Activated T-helper 1 cell treated with anti-CD3 and anti-CD28 coated beads, Interleukin-12 subunit alpha, Interleukin-12 subunit beta, Interleukin-2, Interleukin-4 antibody, amounts not matched to agents 30 ng/mL and 10 ng/mL and 1 ng/mL, durations not matched to agents 14 hours and 24 hours and 36 hours (primary cell): Measurements from ENCODE around the gene PKM. TPM values are rescaled to one million over a fixed set of nuclear protein-coding genes. Genes with fewer than 3 reads are reported as not detected.

Experiments used
- DNase-seq: peaks from one replicate; pipeline ENCODE4 v3.0.0; 2021; ENCODE audit warnings: low spot score
- H3K27ac Mint-ChIP-seq: one replicate; pipeline ENCODE4 v1.8.0; 2021; ENCODE audit warnings: mild to moderate bottlenecking, mixed read lengths
- H3K27me3 Mint-ChIP-seq: one replicate; pipeline ENCODE4 v1.8.0; 2022; ENCODE audit warnings: mild to moderate bottlenecking, moderate library complexity, mixed read lengths; ENCODE audit not compliant: insufficient read depth
- H3K36me3 Mint-ChIP-seq: one replicate; pipeline ENCODE4 v1.8.0; 2021; ENCODE audit warnings: low read depth, mixed read lengths
- H3K4me1 Mint-ChIP-seq: one replicate; pipeline ENCODE4 v1.8.0; 2021; ENCODE audit warnings: low read depth, mixed read lengths
- H3K4me3 Mint-ChIP-seq: one replicate; pipeline ENCODE4 v1.8.0; 2021; ENCODE audit warnings: mild to moderate bottlenecking, moderate library complexity, mixed read lengths
- H3K9me3 Mint-ChIP-seq: one replicate; pipeline ENCODE4 v1.8.0; 2021; ENCODE audit warnings: mixed read lengths
- intact Hi-C: fragments of 100-400 bp; cut with micrococcal nuclease; formaldehyde crosslinking; loops from one replicate; pipeline ENCODE4 v1.15.1; 2024
- total RNA-seq: library from RNA; stranded (reverse); gene quantifications from 2 replicates; pipeline ENCODE4 v1.2.3, GENCODE V29; 2022

Gene PKM
- total RNA-seq, 1 donor from 2014 or later = 2,442 TPM

GRCh38 chr15:72249142-72249810 lies 18.3 kb upstream of the PKM start:
- Mint-ChIP-seq H3K27me3 (no peaks in the 10 kb centered on the region), H3K27ac (no peak overlapping the region), H3K36me3 (peaks cover 59% of the 10 kb centered on the region), H3K9me3 (no peaks in the 10 kb centered on the region), H3K4me3 (no peak overlapping the region), H3K4me1 (peaks cover 8% of the 10 kb centered on the region)
- DNase-seq = no peak
- intact Hi-C loops = no loop called here

- H3K36me3 Mint-ChIP-seq = peaks cover 61% of the 10 kb centered on the region
- no peaks in the 10 kb centered on the region for H3K27me3 Mint-ChIP-seq
- peaks cover 8% of the 10 kb centered on the region for H3K4me1 Mint-ChIP-seq
- DNase-seq = no peak
- no peak overlapping the region for H3K27ac Mint-ChIP-seq
- intact Hi-C loops = no loop called here
- H3K9me3 Mint-ChIP-seq = no peaks in the 10 kb centered on the region
- no peak overlapping the region for H3K4me3 Mint-ChIP-seq
These were observed 17.5 kb upstream of the PKM start for GRCh38 chr15:72248514-72248913.

GRCh38 chr15:72242775-72243370 lies 11.9 kb upstream of the PKM start:
- Mint-ChIP-seq H3K4me1 (peaks cover 24% of the 10 kb centered on the region), H3K9me3 (no peaks in the 10 kb centered on the region)

GRCh38 chr15:72239652-72240051 lies 8.7 kb upstream of the PKM start:
- H3K4me3 Mint-ChIP-seq = no peak overlapping the region
- H3K9me3 Mint-ChIP-seq = no peaks in the 10 kb centered on the region
- DNase-seq = no peak
- H3K27ac Mint-ChIP-seq = no peak overlapping the region
- H3K4me1 Mint-ChIP-seq = peaks cover 43% of the 10 kb centered on the region
- no peaks in the 10 kb centered on the region for H3K27me3 Mint-ChIP-seq
- peaks cover 43% of the 10 kb centered on the region for H3K36me3 Mint-ChIP-seq
- intact Hi-C loops = no loop called here

More at GRCh38 chr15:72242775-72243370, 11.9 kb upstream of the PKM start:
- H3K4me3 Mint-ChIP-seq = no peak overlapping the region
- no peak for DNase-seq
- no peaks in the 10 kb centered on the region for H3K27me3 Mint-ChIP-seq
- no peak overlapping the region for H3K27ac Mint-ChIP-seq
- peaks cover 53% of the 10 kb centered on the region for H3K36me3 Mint-ChIP-seq
- intact Hi-C loops = no loop called here

- H3K27me3 Mint-ChIP-seq = no peaks in the 10 kb centered on the region
- peaks cover 33% of the 10 kb centered on the region for H3K36me3 Mint-ChIP-seq
- no peak overlapping the region for H3K4me3 Mint-ChIP-seq
- intact Hi-C loops = no loop called here
- H3K4me1 Mint-ChIP-seq = peaks cover 50% of the 10 kb centered on the region
- no peak for DNase-seq
- H3K27ac Mint-ChIP-seq = no peak overlapping the region
- H3K9me3 Mint-ChIP-seq = no peaks in the 10 kb centered on the region
These were observed 7.6 kb upstream of the PKM start for GRCh38 chr15:72238586-72238985.

GRCh38 chr15:72237853-72238224 lies 6.8 kb upstream of the PKM start:
- Mint-ChIP-seq H3K9me3 (no peaks in the 10 kb centered on the region), H3K36me3 (peaks cover 26% of the 10 kb centered on the region), H3K4me3 (peak overlapping the region; percentile 82), H3K27ac (peak overlapping the region; percentile 90), H3K4me1 (peaks cover 51% of the 10 kb centered on the region), H3K27me3 (no peaks in the 10 kb centered on the region)
- intact Hi-C loops = loop anchor here (1.0 kb wide), 2 partner anchors 10 to 34 kb away; partner anchors contain the start of gene PARP6
- no peak for DNase-seq

GRCh38 chr15:72237029-72237852 lies 6.3 kb upstream of the PKM start:
- DNase-seq = peak; percentile 79
- Mint-ChIP-seq H3K27me3 (no peaks in the 10 kb centered on the region), H3K36me3 (peaks cover 20% of the 10 kb centered on the region), H3K27ac (peak overlapping the region; percentile 90), H3K9me3 (no peaks in the 10 kb centered on the region), H3K4me3 (peak overlapping the region; percentile 82), H3K4me1 (peaks cover 57% of the 10 kb centered on the region)
- intact Hi-C loops = loop anchor here (1.0 kb wide), 2 partner anchors 9 to 35 kb away; partner anchors contain the start of gene PARP6

GRCh38 chr15:72236381-72237003 lies 5.5 kb upstream of the PKM start:
- H3K36me3 Mint-ChIP-seq = peaks cover 14% of the 10 kb centered on the region
- no peaks in the 10 kb centered on the region for H3K27me3 Mint-ChIP-seq
- H3K4me3 Mint-ChIP-seq = peak overlapping the region; percentile 82
- no peak for DNase-seq
- intact Hi-C loops = loop anchor here (1.0 kb wide), 2 partner anchors 8 to 36 kb away; partner anchors contain the start of gene PARP6
- peak overlapping the region; percentile 90 for H3K27ac Mint-ChIP-seq
- peaks cover 63% of the 10 kb centered on the region for H3K4me1 Mint-ChIP-seq
- H3K9me3 Mint-ChIP-seq = no peaks in the 10 kb centered on the region

- Mint-ChIP-seq H3K4me3 (no peak overlapping the region), H3K9me3 (no peaks in the 10 kb centered on the region), H3K4me1 (peaks cover 61% of the 10 kb centered on the region), H3K27ac (peak overlapping the region; percentile 12), H3K27me3 (no peaks in the 10 kb centered on the region), H3K36me3 (peaks cover 5% of the 10 kb centered on the region)
- no peak for DNase-seq
- intact Hi-C loops = no loop called here
These were observed 4.3 kb upstream of the PKM start for GRCh38 chr15:72235298-72235697.

GRCh38 chr15:72233769-72234168 lies 2.8 kb upstream of the PKM start:
- peaks cover 10% of the 10 kb centered on the region for H3K36me3 Mint-ChIP-seq
- no peak overlapping the region for H3K27ac Mint-ChIP-seq
- no peak for DNase-seq
- intact Hi-C loops = no loop called here
- H3K27me3 Mint-ChIP-seq = no peaks in the 10 kb centered on the region
- H3K9me3 Mint-ChIP-seq = no peaks in the 10 kb centered on the region
- peaks cover 52% of the 10 kb centered on the region for H3K4me1 Mint-ChIP-seq
- no peak overlapping the region for H3K4me3 Mint-ChIP-seq

- Mint-ChIP-seq H3K4me1 (peaks cover 42% of the 10 kb centered on the region), H3K27ac (peak overlapping the region; percentile 100), H3K36me3 (peaks cover 25% of the 10 kb centered on the region), H3K27me3 (no peaks in the 10 kb centered on the region), H3K4me3 (peak overlapping the region; percentile 98), H3K9me3 (no peaks in the 10 kb centered on the region)
- intact Hi-C loops = loop anchor here (2.0 kb wide), 2 partner anchors 145 to 551 kb away; partner anchors contain the start of genes ADPGK and HEXA
- DNase-seq = peak; percentile 48
These were observed 966 bp upstream of the PKM start for GRCh38 chr15:72231833-72232478.
